Neuronal stem cell (in vitro differentiated cells): Measurements from ENCODE around the gene HSP90AB1.

Experiments
- DNase-seq: peaks from one replicate; pipeline ENCODE4 v3.0.0-alpha.2; 2013; ENCODE audit warnings: low spot score
- H2AFZ ChIP-seq: one replicate; pipeline ENCODE4 v1.6.1; 2013; ENCODE audit warnings: mild to moderate bottlenecking, low read length, inconsistent platforms
- H2AK5ac ChIP-seq: 2 replicates; pipeline ENCODE4 v1.6.1; 2013; ENCODE audit warnings: low read depth, mild to moderate bottlenecking, inconsistent platforms, low read length, moderate library complexity, mixed read lengths
- H2BK120ac ChIP-seq: 2 replicates; pipeline ENCODE4 v1.6.1; 2013; ENCODE audit warnings: low read depth, mild to moderate bottlenecking, inconsistent platforms, low read length, moderate library complexity, mixed read lengths
- H2BK12ac ChIP-seq: one replicate; pipeline ENCODE4 v1.6.1; 2013; ENCODE audit warnings: low read length, inconsistent platforms
- H2BK15ac ChIP-seq: 2 replicates; pipeline ENCODE4 v1.6.1; 2013; ENCODE audit warnings: mild to moderate bottlenecking, low read length, inconsistent platforms, mixed read lengths
- H2BK5ac ChIP-seq: one replicate; pipeline ENCODE4 v1.6.1; 2013; ENCODE audit warnings: inconsistent platforms, mild to moderate bottlenecking, low read length, moderate library complexity
- H3K14ac ChIP-seq: one replicate; pipeline ENCODE4 v1.6.1; 2013; ENCODE audit warnings: low read length, inconsistent platforms
- H3K18ac ChIP-seq: 2 replicates; pipeline ENCODE4 v1.6.1; 2013; ENCODE audit warnings: low read length, inconsistent platforms
- H3K23ac ChIP-seq: 2 replicates; pipeline ENCODE4 v1.6.1; 2013; ENCODE audit warnings: low read depth, mild to moderate bottlenecking, mixed read lengths, low read length, inconsistent platforms; ENCODE audit not compliant: poor library complexity
- H3K27ac ChIP-seq: replicated peaks from 3 replicates; pipeline ENCODE4 v1.5.1; 2013; ENCODE audit warnings: low read length, inconsistent platforms
- H3K27me3 ChIP-seq, 3 experiments: 2 replicates each; pipeline ENCODE4 v1.6.1; 2013; ENCODE audit warnings: low read length in 3 of 3, mild to moderate bottlenecking in 2 of 3, inconsistent platforms in 1 of 3, low read depth in 1 of 3, mixed read lengths in 1 of 3, moderate library complexity in 1 of 3; ENCODE audit not compliant: control insufficient read depth in 3 of 3, insufficient read depth in 3 of 3
- H3K36me3 ChIP-seq, 2 donors: replicated peaks in 1 of 2; 2 replicates each; pipeline ENCODE4 v1.6.1; 2013; ENCODE audit warnings: low read length in 2 of 2; ENCODE audit not compliant: control insufficient read depth in 2 of 2, insufficient read depth in 2 of 2
- H3K4ac ChIP-seq: 2 replicates; pipeline ENCODE4 v1.6.1; 2013; ENCODE audit warnings: inconsistent platforms, mild to moderate bottlenecking, low read length, moderate library complexity
- H3K4me1 ChIP-seq, 2 donors: 1 replicate in 1 of 2; 2 replicates in 1 of 2; pipeline ENCODE4 v1.6.1; 2013; ENCODE audit warnings: low read length in 2 of 2, low read depth in 1 of 2; ENCODE audit not compliant: control insufficient read depth in 2 of 2, insufficient read depth in 1 of 2
- H3K4me2 ChIP-seq: one replicate; pipeline ENCODE4 v1.6.1; 2013; ENCODE audit warnings: mild to moderate bottlenecking, low read length, inconsistent platforms; ENCODE audit not compliant: insufficient read depth, poor library complexity, severe bottlenecking
- H3K4me3 ChIP-seq, 2 donors: 2 replicates each; pipeline ENCODE4 v1.5.1; 2013; ENCODE audit warnings: low read length in 2 of 2, mild to moderate bottlenecking in 2 of 2, inconsistent platforms in 1 of 2, moderate library complexity in 1 of 2
- H3K79me1 ChIP-seq: one replicate; pipeline ENCODE4 v1.6.1; 2013; ENCODE audit warnings: low read depth, mild to moderate bottlenecking, inconsistent platforms, low read length, moderate library complexity
- H3K9ac ChIP-seq: one replicate; pipeline ENCODE4 v1.6.1; 2013; ENCODE audit warnings: mild to moderate bottlenecking, low read depth, low read length, inconsistent platforms; ENCODE audit not compliant: poor library complexity
- H3K9me3 ChIP-seq, 2 donors: replicated peaks in 1 of 2; 2 replicates each; pipeline versions ENCODE3 to v1.6.1; 2013; ENCODE audit warnings: low read length in 2 of 2, mild to moderate bottlenecking in 2 of 2, inconsistent platforms in 1 of 2, low read depth in 1 of 2, mixed read lengths in 1 of 2, moderate library complexity in 1 of 2; ENCODE audit not compliant: control insufficient read depth in 2 of 2, insufficient read depth in 1 of 2
- H4K8ac ChIP-seq: one replicate; pipeline ENCODE4 v1.6.1; 2013; ENCODE audit warnings: low read depth, mild to moderate bottlenecking, inconsistent platforms, low read length, moderate library complexity
- H4K91ac ChIP-seq: one replicate; pipeline ENCODE4 v1.6.1; 2013; ENCODE audit warnings: low read length, low read depth, mild to moderate bottlenecking, inconsistent platforms; ENCODE audit not compliant: poor library complexity
- WGBS, 2 donors: extraction: QIAGEN DNeasy Blood & Tissue Kit; methylation state at CpG; one replicate each; pipeline ENCODE4 v1.1.7; 2013; ENCODE audit warnings: missing lambda C conversion rate in 2 of 2, mixed read lengths in 1 of 2; ENCODE audit not compliant: insufficient read length in 2 of 2, insufficient replicate concordance in 1 of 2; ENCODE audit errors: extremely low coverage in 2 of 2; 5-methylcytosine and 5-hydroxymethylcytosine counted together

HSP90AB1 gene

GRCh38 chr6:44217332-44218143 lies 29.4 kb upstream of the HSP90AB1 start:
- H3K79me1 ChIP-seq, result peaks cover 4% of the 10 kb centered on the region
- H4K91ac ChIP-seq, result no peak overlapping the region
- peak overlapping the region; percentile 78 for H2BK15ac ChIP-seq
- H3K23ac ChIP-seq, result peak overlapping the region; percentile 76
- no peak overlapping the region for H3K4me2 ChIP-seq
- peak overlapping the region; percentile 89 for H3K18ac ChIP-seq
- peak overlapping the region; percentile 78 for H3K9ac ChIP-seq
- H3K9me3 ChIP-seq, result no peaks in the 10 kb centered on the region
- peak overlapping the region; percentile 51 for H2BK120ac ChIP-seq
- H2BK5ac ChIP-seq, result no peak overlapping the region
- H3K27me3 ChIP-seq, result no peaks in the 10 kb centered on the region
- no peak for DNase-seq
- H3K14ac ChIP-seq, result peak overlapping the region; percentile 39
- H4K8ac ChIP-seq, result peak overlapping the region; percentile 30
- H2BK12ac ChIP-seq, result peak overlapping the region; percentile 77
- no peaks in the 10 kb centered on the region for H3K36me3 ChIP-seq
- peak overlapping the region; percentile 44 for H2AK5ac ChIP-seq
- H3K4me1 ChIP-seq, result peaks cover 32 to 35% of the 10 kb centered on the region in 2 donors
- H3K4me3 ChIP-seq, result no peak overlapping the region
- no peak overlapping the region for H2AFZ ChIP-seq
- H3K27ac ChIP-seq, result peak overlapping the region; percentile 15
- no CpG with 5 or more reads among the region's 16 CpGs for WGBS, 2 donors
- no peak overlapping the region for H3K4ac ChIP-seq

GRCh38 chr6:44219053-44219814 lies 27.7 kb upstream of the HSP90AB1 start:
- Histone ChIP-seq H2BK120ac (no peak overlapping the region), H2BK12ac (no peak overlapping the region), H2BK5ac (peak overlapping the region; percentile 91), H3K4me1 (peaks cover 38 to 42% of the 10 kb centered on the region in 2 donors), H3K4me2 (peak overlapping the region; percentile 65), H4K91ac (peak overlapping the region; percentile 39), H3K4ac (no peak overlapping the region), H3K27ac (peak overlapping the region; percentile 90), H2AK5ac (no peak overlapping the region), H3K9ac (peak overlapping the region; percentile 75), H2AFZ (peak overlapping the region; percentile 99), H3K36me3 (no peaks in the 10 kb centered on the region), H3K27me3 (no peaks in the 10 kb centered on the region), H3K9me3 (no peaks in the 10 kb centered on the region), H2BK15ac (peak overlapping the region; percentile 32), H3K18ac (peak overlapping the region; percentile 97), H4K8ac (no peak overlapping the region), H3K79me1 (peaks cover 4% of the 10 kb centered on the region), H3K14ac (no peak overlapping the region), H3K23ac (peak overlapping the region; percentile 87), H3K4me3 (peak overlapping the region; percentile 71 to 72)
- WGBS, 2 donors, result no CpG with 5 or more reads among the region's 45 CpGs
- peak; percentile 81 for DNase-seq

- peak overlapping the region; percentile 91 for H2BK5ac ChIP-seq
- peak overlapping the region; percentile 8 to 71 for H3K4me3 ChIP-seq
- no peaks in the 10 kb centered on the region for H3K36me3 ChIP-seq
- H3K23ac ChIP-seq, result no peak overlapping the region
- WGBS, 2 donors, result no CpG with 5 or more reads among the region's 28 CpGs
- no peak overlapping the region for H3K4ac ChIP-seq
- H3K9me3 ChIP-seq, result no peaks in the 10 kb centered on the region
- no peaks in the 10 kb centered on the region for H3K27me3 ChIP-seq
- H2AFZ ChIP-seq, result peak overlapping the region; percentile 99
- H3K4me2 ChIP-seq, result peak overlapping the region; percentile 47
- no peak overlapping the region for H3K9ac ChIP-seq
- H4K91ac ChIP-seq, result no peak overlapping the region
- peaks cover 46 to 51% of the 10 kb centered on the region in 2 donors for H3K4me1 ChIP-seq
- no peak overlapping the region for H2BK15ac ChIP-seq
- no peak overlapping the region for H2BK120ac ChIP-seq
- H4K8ac ChIP-seq, result no peak overlapping the region
- no peak overlapping the region for H3K14ac ChIP-seq
- H3K27ac ChIP-seq, result peak overlapping the region; percentile 90
- peaks cover 8% of the 10 kb centered on the region for H3K79me1 ChIP-seq
- H2AK5ac ChIP-seq, result no peak overlapping the region
- no peak overlapping the region for H3K18ac ChIP-seq
- H2BK12ac ChIP-seq, result no peak overlapping the region
- DNase-seq, result no peak
Observed at GRCh38 chr6:44219815-44220784, 26.8 kb upstream of the HSP90AB1 start.
